Upper lobe of left lung (tissue), 4 donors: ENCODE measurements around the gene TREML4.

Experiments
- CTCF ChIP-seq, 6 experiments: fragments of 450-650 bp in 4 of 6; fragments of 200-600 bp in 2 of 6; sonication (generic) in 2 of 6; IDR thresholded peaks; one replicate each; pipeline ENCODE4 v1.5.1; 2016 to 2019; ENCODE audit warnings: antibody characterized with exemption in 6 of 6
- POLR2A ChIP-seq, 4 donors: fragments of 450-650 bp; IDR thresholded peaks; one replicate each; pipeline ENCODE4 v1.5.1; 2016 to 2017; ENCODE audit warnings: antibody characterized with exemption in 4 of 4, mild to moderate bottlenecking in 2 of 4

- no peak for TF ChIP-seq POLR2A (IDR thresholded peaks at IDR 0.05)
- TF ChIP-seq CTCF (IDR thresholded peaks at IDR 0.05) = no peak
Measured at GRCh38 chr6:41255110-41255509, 27.0 kb downstream of the TREML4 start.
